GM19455 (cell line): Measurements from ENCODE around the gene SMARCA5.

ENCODE experiments used
- ATAC-seq: cut with Tn5 transposase; IDR thresholded peaks from one replicate; pipeline ENCODE4 v1.9.1; 2021; ENCODE audit not compliant: unreplicated experiment

The SMARCA5 gene

GRCh38 chr4:143531380-143531779, 17.9 kb downstream of the SMARCA5 start:
- ATAC-seq, result peak; percentile 63

GRCh38 chr4:143531788-143532491, 18.4 kb downstream of the SMARCA5 start:
- no peak for ATAC-seq

- peak; percentile 47 for ATAC-seq
Measured at GRCh38 chr4:143538979-143539669, 25.6 kb downstream of the SMARCA5 start.

- ATAC-seq, result no peak
Measured at GRCh38 chr4:143539670-143540023, 26.1 kb downstream of the SMARCA5 start.

GRCh38 chr4:143549928-143550327, 36.4 kb downstream of the SMARCA5 start:
- no peak for ATAC-seq

- peak; percentile 55 for ATAC-seq
Measured at GRCh38 chr4:143554728-143555597, 41.5 kb downstream of the SMARCA5 start.

- no peak for ATAC-seq
Measured at GRCh38 chr4:143555676-143556075, 42.2 kb downstream of the SMARCA5 start.

- ATAC-seq, result no peak
Measured at GRCh38 chr4:143558286-143558685, 44.8 kb downstream of the SMARCA5 start.

GRCh38 chr4:143558823-143559756, 45.6 kb downstream of the SMARCA5 start:
- peak; percentile 88 for ATAC-seq

GRCh38 chr4:143559757-143560147, 46.2 kb downstream of the SMARCA5 start:
- ATAC-seq, result peak; percentile 31

- ATAC-seq, result no peak
Measured at GRCh38 chr4:143564472-143564871, 51.0 kb downstream of the SMARCA5 start.

- ATAC-seq, result no peak
Measured at GRCh38 chr4:143575331-143575730, 61.8 kb downstream of the SMARCA5 start.

GRCh38 chr4:143581331-143581946, 67.9 kb downstream of the SMARCA5 start:
- ATAC-seq, result no peak

- no peak for ATAC-seq
Measured at GRCh38 chr4:143585548-143585947, 72.0 kb downstream of the SMARCA5 start.

- ATAC-seq, result no peak
Measured at GRCh38 chr4:143586080-143586479, 72.6 kb downstream of the SMARCA5 start.

- ATAC-seq, result no peak
Measured at GRCh38 chr4:143587703-143588102, 74.2 kb downstream of the SMARCA5 start.

GRCh38 chr4:143597276-143597675, 83.8 kb downstream of the SMARCA5 start:
- ATAC-seq, result no peak

- no peak for ATAC-seq
Measured at GRCh38 chr4:143598816-143599215, 85.3 kb downstream of the SMARCA5 start.

GRCh38 chr4:143599827-143600226, 86.3 kb downstream of the SMARCA5 start:
- ATAC-seq, result no peak

GRCh38 chr4:143606480-143606879, 93.0 kb downstream of the SMARCA5 start:
- ATAC-seq, result no peak
